Stimulated activated CD4-positive, alpha-beta T cell treated with anti-CD3 and anti-CD28 coated beads, Interleukin-1b, Interleukin-23, amount 100 ng/mL, for 24 hours (primary cell): ENCODE data around the gene WDR64.
A peak's percentile ranks its signal among the peaks of the same experiment; 100 is the strongest.

Experiments used
- DNase-seq, 4 experiments: peaks; one replicate each; pipeline ENCODE4 v3.0.0-alpha.2; 2020; ENCODE audit warnings: low read depth in 4 of 4, low spot score in 1 of 4

The WDR64 gene

DNA sequence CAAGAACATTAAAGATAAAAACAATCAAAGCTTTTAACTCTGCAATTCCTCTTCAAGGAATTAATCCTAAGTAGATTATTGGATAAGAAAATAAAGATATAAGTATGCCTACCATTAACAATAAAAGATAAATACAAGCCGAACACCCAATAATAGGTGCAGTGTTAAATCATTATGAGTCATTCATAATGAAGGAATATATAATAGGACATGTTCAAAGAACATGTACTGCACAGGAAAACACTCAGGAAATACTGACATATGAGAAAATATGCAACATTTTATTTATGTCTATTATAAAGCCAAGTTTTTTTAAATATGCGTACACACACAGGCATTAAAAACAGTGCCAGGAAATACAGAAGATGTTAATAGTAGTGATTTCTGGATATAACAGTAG lies 184.9 kb downstream of the WDR64 start:
- DNase-seq: no peak

DNA sequence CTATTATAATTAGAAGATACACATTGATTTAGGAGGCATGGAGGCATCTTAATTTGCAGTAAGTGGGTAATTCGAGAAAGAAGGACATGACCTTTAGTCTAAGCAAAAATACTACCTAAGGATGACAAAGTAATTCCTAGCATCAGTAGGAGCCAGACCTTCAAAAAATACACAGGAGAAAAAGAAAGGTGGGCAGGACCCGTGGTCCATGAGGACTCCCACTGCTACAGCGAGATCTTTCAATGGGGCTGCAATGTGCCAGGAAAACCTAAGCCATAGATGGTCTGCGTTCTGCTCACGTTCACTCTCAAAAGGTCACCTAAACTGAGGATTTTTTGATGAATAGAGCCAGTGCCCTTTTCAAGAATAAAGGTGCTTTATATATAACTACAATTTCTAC lies 185.3 kb downstream of the WDR64 start:
- no peak for DNase-seq

DNA sequence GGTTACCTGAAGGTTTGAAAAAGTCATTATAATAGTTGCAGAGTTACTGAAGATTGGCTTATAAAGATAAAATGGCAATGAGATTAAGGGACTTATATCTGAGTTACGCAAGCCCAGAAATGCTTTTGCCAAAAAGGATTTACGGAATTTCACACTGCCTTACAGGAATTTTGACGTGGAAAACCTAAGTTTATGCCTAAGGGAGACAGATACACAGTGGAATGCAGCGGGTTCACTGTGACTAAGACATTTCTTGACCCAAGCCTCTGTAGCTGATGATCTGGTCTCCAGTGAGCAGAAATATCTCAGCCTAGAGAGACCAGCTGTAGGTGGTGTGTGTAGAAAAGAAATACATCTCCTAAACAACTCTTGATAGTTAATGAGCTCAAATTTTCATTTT lies 185.8 kb downstream of the WDR64 start:
- DNase-seq: no peak

DNA sequence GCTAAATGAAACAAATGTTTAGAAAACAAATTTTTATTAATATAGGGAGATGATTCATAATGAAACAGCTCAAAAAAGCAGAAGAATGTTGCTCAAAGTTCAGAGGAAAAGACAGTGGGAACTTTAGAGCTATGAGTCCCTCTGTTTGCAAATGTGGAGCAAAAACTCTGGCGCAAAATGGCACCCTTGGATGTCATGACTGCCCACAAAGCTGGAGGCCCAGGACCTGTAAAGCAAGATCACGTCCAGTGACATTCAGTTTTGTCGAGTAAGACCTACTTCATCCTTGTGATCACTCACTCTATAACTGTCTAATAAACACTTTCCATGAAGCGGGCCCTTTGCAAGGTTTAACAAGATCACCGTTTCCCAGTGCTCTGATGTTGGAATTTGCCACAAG lies 186.8 kb downstream of the WDR64 start:
- DNase-seq: no peak

DNA sequence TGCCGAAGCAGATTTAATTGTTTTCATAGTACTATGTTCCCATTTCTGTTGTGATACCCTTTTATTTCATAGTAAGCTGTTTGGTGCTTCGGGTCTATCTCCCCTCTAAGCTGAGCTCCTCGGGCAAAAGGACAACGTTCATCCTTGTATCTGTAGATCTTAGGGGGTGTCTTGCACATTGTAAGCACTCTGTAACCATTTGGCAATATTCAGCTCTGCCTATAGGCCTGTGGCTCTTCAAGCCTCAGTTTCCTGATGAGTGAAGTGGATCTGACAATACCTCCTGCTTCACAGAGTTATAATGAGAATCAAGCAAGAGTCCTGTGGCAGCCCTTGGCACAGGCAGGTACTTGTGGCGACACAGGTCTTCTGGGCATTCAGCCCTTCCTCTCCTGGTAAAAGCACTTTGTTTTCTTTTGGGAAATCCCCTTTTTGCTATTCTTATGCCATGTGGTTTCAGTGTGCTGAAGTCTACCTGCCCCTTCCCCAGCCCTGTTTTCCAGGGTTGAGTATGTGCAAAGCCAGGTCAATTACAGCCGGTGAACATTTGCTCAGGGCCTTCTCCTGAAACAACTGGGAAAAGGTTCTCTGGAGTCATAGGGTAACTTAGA lies 187.4 kb downstream of the WDR64 start:
- no peak for DNase-seq

DNA sequence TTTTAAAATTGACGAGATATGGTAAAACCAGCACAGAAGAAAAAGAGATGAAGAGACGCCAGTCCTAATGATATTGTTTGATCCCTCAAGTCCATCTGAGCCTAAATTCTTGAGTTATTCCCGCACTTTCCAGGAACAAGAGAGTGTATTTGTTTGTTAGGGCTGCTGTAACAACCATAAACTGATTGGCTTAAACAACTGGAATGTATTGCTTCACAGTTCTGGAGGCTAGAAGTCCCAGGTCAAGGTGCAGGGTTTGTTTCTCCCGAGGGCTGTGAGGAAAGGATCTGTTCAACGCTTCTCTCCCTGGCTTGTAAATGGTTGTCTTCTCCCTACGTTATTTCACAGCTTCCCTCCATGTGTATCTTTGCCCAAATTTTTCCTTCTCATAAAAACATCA lies 188.1 kb downstream of the WDR64 start:
- DNase-seq: no peak

DNA sequence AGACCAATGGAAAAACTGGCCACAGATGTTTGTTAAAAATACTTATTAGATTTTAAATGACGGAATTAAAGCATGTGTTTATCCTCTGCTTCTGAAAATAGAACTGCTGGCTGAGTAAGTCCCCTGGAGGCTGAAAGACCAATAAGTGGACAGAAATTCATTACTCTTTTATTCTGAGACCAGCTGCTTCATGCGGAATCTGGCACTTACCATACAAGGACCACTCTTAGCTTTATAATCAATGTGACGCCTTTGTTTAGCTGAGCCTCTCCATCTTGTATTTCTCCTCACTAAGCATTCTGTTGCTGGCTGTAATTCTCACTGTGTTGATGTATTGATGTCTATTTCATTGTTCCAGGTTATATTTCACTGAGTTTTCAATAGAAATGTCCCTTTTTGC lies 189.6 kb downstream of the WDR64 start:
- no peak for DNase-seq

DNA sequence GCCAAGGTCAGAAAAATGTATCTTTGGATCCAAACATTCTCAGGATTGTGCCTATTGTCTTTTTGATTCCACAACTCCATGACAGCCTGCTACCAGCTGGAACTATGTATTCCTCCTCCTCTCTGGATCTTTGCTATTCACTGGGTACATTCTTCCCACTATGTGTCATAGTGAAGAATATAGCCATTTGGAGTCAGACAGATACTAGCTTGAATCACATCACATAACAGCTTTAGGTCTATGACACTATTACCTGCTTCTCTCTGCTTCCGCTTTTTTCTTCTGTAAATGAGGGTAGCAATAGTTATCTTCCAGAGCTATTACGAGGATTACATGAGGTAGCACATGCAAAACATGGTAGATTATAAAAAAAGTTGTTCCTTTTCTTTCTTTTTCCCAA lies 190.5 kb downstream of the WDR64 start:
- no peak for DNase-seq

DNA sequence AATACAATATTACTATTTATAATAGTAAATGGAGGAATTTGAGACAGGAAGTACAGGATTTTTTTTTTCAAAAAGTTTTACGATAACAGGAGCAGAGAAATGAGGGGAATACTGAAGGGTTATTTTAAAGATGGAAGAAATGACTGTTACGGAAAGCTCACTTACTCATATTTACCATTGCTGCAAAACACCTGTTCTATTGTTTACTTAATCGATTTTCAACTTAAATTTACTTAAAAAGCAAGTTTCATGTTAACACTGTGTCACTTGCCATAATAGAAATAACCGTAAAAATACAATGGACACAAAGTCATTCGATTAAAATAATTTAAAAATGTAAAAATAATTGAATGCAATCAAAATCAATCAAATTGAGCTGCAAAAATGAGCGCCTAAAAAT lies 192.5 kb downstream of the WDR64 start:
- DNase-seq: no peak

DNA sequence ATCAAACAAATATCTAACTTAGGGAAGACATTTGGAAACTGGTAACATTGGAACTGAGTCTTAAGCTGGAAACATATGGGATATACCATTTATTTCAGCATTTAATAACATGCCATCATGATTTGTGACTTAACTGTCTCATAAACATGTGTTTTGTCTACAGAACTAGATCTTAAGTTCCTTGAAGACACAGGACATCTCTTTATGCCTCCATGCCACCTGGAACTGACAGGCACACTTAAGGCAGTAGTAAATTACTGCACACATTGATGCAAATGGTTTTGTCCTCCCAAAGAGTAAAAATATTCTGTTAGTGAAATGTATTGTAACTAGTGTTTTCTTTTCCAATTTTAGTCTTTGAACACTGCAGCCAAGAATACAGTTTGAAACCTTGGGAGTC lies 194.3 kb downstream of the WDR64 start:
- DNase-seq: no peak

DNA sequence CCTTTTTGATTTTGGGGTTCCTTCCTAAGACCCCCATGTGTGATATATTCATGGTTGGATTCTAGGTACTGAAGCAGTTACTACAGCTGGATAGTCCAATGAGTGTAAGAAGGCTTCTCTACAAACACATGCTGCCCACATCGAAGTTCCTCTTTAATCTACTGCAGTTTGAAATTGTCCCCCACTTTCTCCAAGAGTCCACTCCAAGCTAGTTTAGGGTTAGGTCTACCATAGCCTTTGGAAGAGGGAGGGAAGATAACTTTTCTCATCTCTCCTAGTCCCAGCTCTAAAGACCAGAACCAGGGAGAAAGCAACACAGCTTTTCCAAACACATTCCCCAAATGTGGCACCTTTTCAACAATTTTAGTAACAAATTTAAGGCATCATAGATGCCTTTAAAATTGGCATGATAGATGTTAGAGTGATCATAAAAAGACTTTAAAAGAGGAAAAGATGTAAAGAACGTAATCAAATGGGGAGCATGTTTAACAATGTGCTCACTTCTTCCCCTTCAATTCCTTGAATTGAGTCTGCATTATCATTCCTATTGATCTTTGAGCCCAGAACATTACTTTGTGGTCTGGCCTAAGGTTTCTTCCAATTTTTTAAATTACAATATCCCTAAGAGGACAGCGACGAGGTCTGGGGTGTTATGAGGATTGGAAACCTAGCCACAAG lies 194.9 kb downstream of the WDR64 start:
- DNase-seq: no peak

DNA sequence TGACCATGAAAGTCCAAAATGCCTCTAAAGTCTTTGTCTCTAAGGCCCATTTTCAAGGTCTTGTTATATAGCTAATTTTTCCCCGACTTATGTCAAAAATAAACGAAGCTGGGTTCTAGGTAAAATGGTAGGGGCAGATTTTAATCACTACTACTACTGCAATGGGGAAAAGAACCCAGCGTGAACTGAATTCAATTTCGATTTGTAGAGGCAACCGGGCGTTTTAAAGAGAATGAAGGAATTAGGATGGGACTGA lies 195.4 kb downstream of the WDR64 start:
- no peak for DNase-seq

DNA sequence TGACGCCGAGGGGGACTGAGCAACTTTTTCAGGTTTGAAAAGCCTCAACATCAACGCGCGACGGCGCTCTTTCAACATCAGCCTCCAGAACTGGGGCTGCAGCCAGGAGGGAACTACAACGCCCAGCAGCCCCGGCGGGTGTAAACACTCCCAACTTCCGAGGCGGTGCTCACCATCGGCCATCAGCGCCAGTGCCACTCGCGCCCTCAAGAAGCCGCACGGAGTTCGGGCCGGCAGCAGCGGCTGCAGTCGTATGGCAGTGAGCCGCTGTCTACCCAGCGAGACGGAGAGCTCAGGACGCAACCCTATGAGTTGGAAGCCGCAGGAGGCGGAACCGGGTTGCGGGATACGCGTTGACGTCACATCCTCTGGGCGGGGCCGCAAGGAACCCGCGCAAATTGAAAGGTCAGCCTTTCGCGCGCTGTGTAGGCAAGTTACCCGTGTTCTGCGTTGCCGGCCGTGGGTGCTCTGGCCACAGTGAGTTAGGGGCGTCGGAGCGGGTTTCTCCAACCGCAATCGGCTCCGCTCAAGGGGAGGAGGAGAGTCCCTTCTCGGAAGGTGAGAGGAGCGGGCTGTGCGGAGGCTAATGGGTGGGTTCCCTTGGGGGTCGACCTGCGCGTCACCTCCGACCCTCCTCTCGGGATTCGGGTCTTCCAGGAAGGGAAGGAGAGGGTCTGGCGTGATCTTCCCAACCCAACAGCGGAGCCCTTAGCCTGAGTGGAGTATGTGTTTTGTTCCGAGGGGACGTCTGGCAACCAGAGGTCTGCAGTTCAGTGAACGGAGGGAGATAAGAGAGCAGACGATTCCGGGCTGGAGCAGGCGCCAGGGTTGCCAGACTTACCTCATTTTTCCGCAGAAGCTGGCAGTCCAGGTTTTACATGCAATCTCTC lies 196.0 kb downstream of the WDR64 start, which contains the start of gene EXO1:
Gene EXO1 (plus strand): TSS at position 409 of the 890 bp plus-strand sequence. CDS start 2,222 bp downstream, outside the sequence.
- peak; percentile 80 to 84 (median 82) for DNase-seq

DNA sequence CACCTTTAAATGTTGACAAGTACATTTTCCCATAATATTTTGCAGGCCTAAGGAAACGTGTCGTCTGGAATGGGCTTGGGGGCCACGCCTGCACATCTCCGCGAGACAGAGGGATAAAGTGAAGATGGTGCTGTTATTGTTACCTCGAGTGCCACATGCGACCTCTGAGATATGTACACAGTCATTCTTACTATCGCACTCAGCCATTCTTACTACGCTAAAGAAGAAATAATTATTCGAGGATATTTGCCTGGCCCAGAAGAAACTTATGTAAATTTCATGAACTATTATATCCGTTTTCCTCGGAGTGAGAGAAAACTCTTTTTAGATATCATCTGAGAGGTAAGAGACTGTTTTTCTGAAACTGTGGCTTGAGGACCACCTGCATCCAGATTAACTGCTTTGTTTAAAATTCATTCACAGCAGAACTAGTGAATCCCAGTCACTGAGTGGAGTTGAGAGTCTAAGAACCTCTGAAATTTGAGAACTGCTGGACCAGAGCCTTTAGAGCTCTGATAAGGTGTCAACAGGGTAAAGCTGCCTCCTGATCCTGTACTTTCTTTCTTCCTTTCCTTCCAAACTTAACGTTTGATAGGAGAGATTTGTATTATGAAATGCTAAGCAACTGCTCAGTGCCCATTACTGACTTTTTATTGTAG lies 196.7 kb downstream of the WDR64 start:
- no peak for DNase-seq

DNA sequence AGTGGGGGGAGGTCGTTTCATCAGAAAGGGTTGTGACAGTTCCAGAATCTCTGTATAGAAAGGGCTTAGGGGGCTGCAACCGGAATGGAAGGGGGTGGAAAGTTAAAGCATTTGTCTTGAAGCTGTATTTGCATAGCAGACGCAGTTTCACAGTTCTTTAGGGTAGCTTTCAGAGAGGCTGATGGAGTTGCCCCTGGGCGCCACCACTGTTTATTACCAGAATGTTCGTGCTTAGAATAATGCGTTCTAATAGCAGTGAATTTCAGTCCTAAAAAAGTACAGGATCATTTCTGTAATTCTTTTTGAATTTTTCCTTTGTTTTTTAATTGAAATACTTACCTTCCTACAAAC lies 197.2 kb downstream of the WDR64 start:
- no peak for DNase-seq
